Measurements from ENCODE around the gene NTN1. TPM values are rescaled to one million over a fixed set of nuclear protein-coding genes. Genes with fewer than 3 reads are reported as not detected.
A peak's percentile ranks its signal among the peaks of the same experiment; 100 is the strongest.

The NTN1 gene
- total RNA-seq, 1 experiment from 2014 or later: 1.2 TPM

GRCh38 chr17:9285602-9286427 is 264.5 kb downstream of the NTN1 start:
- H3K18ac ChIP-seq (ENCODE audit: insufficient read length, low read depth, low read length): no peak overlapping the region
- no peak overlapping the region for H2BK5ac ChIP-seq (ENCODE audit: insufficient read length, low read length)
- no peak overlapping the region for H2BK15ac ChIP-seq (ENCODE audit: low read depth, low read length)
- H2AFZ ChIP-seq (ENCODE audit: low read length): no peak overlapping the region
- no peak overlapping the region for H4K91ac ChIP-seq (ENCODE audit: insufficient read length, low read depth, low read length)
- Mint-ChIP-seq H3K9me3 (no peaks in the 10 kb centered on the region), H3K4me3 (no peak overlapping the region), H3K27ac (peak overlapping the region in 2 of 3 experiments; percentile 8 to 50; a peak in 2 of 7 replicates), H3K36me3 (ENCODE audit: insufficient read depth in 1 of 3, low read depth in 3 of 3) (no peaks in the 10 kb centered on the region), H3K4me1 (peaks cover 42 to 47% of the 10 kb centered on the region in 2 experiments), H3K27me3 (ENCODE audit: low read depth) (no peaks in the 10 kb centered on the region)
- H3K4me2 ChIP-seq (ENCODE audit: insufficient read depth, insufficient read length, low read length): no peak overlapping the region
- WGBS (ENCODE audit: extremely low coverage, insufficient read length, low lambda C conversion rate): no CpG with 5 or more reads among the region's 14 CpGs
- H4K20me1 ChIP-seq (ENCODE audit: control insufficient read depth, insufficient read depth, insufficient read length): no peaks in the 10 kb centered on the region
- H3K79me2 ChIP-seq (ENCODE audit: insufficient read depth, low read length): no peaks in the 10 kb centered on the region
- H4K5ac ChIP-seq (ENCODE audit: insufficient read length, low read depth, low read length): no peak overlapping the region
- no peaks in the 10 kb centered on the region for H3K27me3 ChIP-seq (ENCODE audit: insufficient read depth, low read length)
- H2BK20ac ChIP-seq (ENCODE audit: low read depth, low read length, poor library complexity, severe bottlenecking): no peak overlapping the region
- H3K4me1 ChIP-seq (ENCODE audit: insufficient read depth, low read length): peaks cover 11% of the 10 kb centered on the region; the same call in 1 of the 2 replicates
- H2BK120ac ChIP-seq (ENCODE audit: low read depth, low read length, poor library complexity, severe bottlenecking): no peak overlapping the region
- no peak overlapping the region for H3K4ac ChIP-seq (ENCODE audit: low read depth, low read length)
- H3K56ac ChIP-seq (ENCODE audit: insufficient read length, low read depth, low read length): no peak overlapping the region
- no peaks in the 10 kb centered on the region for H3K9me3 ChIP-seq (ENCODE audit: control insufficient read depth, low read depth, low read length)
- TF ChIP-seq CTCF (conservative IDR thresholded peaks at IDR 0.05): no peak
- no peak overlapping the region for H3T11ph ChIP-seq (ENCODE audit: low read length)
- no peaks in the 10 kb centered on the region for H3K23me2 ChIP-seq (ENCODE audit: insufficient read length, low read depth, low read length, poor library complexity, severe bottlenecking)
- no peak overlapping the region for H3K9ac ChIP-seq (ENCODE audit: extremely low read depth, insufficient read length, low read length)
- DNase-seq: no peak
- H3K79me1 ChIP-seq (ENCODE audit: insufficient read depth, low read depth, low read length, poor library complexity, severe bottlenecking): no peaks in the 10 kb centered on the region
- no peak overlapping the region for H3K14ac ChIP-seq (ENCODE audit: insufficient read depth, low read length)
- H4K8ac ChIP-seq (replicated peaks; ENCODE audit: insufficient read length, low read depth, low read length): no peak overlapping the region
- H3K27ac ChIP-seq (ENCODE audit: insufficient read length, low read depth, low read length): no peak overlapping the region
- H2AK5ac ChIP-seq (ENCODE audit: insufficient read length, low read length): no peak overlapping the region
- no peak overlapping the region for H2BK12ac ChIP-seq (ENCODE audit: insufficient read length, low read depth, low read length)
- H3K23ac ChIP-seq (ENCODE audit: insufficient read length, low read depth, low read length): no peak overlapping the region
